GM12875 (cell line): ENCODE measurements around the gene GIMAP6.

ENCODE experiments used
- H3K4me3 ChIP-seq: one replicate; pipeline ENCODE4 v1.5.1; 2011; ENCODE audit warnings: low read depth, low read length, control low read depth
- TF ChIP-seq, protein P1 (sequence below): IDR thresholded peaks from 2 replicates; pipeline ENCODE4 v1.5.1; 2011; ENCODE audit warnings: low read depth, mild to moderate bottlenecking, control low read depth, inconsistent platforms, low read length, moderate library complexity, borderline replicate concordance; ENCODE audit not compliant: insufficient read depth

The GIMAP6 gene

DNA sequence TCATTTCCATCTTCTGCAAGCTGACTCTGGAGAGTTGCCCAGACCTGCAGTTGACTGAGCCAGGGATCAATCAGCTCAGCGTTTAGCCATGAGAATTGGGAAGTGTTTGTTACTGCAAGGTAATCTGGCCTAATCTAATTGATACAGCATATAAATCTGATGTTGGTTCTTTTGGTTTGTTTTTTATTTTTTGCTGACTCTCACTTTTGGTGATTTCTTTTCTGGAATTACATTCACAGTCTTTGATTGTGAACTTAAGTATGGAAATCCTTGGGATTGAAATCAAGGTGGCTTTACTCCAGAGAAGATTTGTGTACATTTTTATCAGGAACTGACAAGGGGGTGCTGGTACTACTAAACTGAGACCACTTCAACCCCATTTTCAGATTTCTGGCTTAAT lies 1.7 kb upstream of the GIMAP6 start:
- H3K4me3 ChIP-seq = no peak overlapping the region
- TF ChIP-seq, protein P1, sequence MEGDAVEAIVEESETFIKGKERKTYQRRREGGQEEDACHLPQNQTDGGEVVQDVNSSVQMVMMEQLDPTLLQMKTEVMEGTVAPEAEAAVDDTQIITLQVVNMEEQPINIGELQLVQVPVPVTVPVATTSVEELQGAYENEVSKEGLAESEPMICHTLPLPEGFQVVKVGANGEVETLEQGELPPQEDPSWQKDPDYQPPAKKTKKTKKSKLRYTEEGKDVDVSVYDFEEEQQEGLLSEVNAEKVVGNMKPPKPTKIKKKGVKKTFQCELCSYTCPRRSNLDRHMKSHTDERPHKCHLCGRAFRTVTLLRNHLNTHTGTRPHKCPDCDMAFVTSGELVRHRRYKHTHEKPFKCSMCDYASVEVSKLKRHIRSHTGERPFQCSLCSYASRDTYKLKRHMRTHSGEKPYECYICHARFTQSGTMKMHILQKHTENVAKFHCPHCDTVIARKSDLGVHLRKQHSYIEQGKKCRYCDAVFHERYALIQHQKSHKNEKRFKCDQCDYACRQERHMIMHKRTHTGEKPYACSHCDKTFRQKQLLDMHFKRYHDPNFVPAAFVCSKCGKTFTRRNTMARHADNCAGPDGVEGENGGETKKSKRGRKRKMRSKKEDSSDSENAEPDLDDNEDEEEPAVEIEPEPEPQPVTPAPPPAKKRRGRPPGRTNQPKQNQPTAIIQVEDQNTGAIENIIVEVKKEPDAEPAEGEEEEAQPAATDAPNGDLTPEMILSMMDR = no peak

DNA sequence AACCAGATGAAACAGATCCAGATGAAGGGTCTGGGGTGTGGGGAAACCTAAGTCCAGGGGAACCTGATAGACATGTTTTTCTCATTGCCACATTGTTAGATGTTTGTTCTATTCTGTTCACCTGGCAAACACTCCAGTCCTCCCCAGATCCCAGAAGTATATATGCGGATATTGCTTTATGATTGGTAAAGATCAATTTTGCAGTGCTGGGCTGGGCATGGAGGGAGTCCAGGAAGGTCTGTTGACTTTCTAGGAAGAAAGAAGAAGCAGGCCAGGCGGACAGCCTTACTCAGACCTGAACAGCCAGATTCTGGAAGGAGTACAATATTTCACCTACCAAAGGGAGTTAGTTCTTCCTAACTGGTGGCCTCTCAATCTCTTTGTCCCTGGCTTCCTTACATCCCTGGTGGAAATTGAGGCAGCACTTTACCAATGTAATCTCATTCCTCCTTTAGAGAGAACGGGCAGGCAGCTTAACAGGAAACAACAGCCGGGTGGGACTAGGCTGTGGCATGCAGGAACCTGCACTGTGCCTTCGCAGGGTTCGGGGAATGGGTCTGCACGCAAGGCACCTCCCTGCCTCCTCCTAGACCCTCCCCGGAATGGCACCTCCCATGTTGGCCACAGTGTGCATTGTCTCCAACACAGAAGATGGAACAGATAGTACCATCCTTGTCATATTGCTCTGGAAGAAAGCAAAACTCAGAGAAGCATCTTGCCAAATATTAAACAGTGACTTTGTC lies 930 bp downstream of the GIMAP6 start:
- TF ChIP-seq, protein P1 = no peak
- peak overlapping the region; percentile 79 for H3K4me3 ChIP-seq

DNA sequence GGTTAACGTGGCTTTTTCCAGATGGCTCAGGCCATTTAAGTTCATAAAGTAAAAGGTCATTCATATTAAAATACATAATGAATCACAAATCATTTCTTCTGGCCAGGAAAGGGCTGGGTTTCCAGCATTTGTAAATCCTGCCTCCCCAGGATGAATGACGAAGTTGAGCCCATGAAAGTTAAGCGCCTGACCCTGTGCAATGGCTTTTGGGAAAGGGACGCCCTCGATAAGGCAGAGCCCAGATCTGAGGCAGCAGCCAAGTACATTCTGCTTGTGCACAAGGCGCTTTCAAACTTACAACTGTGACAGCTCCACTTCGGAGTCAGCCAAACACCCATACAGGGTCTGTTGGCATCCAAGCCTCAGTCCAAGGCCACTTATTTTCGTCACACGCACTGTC lies 2.8 kb downstream of the GIMAP6 start:
- TF ChIP-seq, protein P1 = no peak
- H3K4me3 ChIP-seq = no peak overlapping the region

DNA sequence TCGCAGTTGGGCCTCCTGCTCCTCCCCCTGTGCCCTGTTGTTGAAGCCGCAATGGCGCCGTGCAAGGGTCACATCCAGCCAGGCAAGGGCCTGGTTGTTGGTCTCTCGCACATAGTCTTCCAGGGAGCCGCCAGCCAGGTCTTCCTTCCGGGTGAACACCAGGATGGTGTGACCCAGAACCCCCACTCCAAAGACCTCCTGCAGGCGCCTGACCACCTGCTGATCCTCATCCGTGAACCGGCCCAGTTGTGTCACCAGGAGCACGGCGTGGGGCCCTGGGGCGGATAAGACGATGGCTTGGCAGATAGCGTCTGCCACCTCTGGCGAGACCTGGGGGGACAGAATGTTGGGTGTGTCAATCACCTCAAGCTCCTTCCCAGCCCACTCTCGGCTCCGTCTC lies 4.2 kb downstream of the GIMAP6 start:
- H3K4me3 ChIP-seq = no peak overlapping the region
- TF ChIP-seq, protein P1 = no peak

DNA sequence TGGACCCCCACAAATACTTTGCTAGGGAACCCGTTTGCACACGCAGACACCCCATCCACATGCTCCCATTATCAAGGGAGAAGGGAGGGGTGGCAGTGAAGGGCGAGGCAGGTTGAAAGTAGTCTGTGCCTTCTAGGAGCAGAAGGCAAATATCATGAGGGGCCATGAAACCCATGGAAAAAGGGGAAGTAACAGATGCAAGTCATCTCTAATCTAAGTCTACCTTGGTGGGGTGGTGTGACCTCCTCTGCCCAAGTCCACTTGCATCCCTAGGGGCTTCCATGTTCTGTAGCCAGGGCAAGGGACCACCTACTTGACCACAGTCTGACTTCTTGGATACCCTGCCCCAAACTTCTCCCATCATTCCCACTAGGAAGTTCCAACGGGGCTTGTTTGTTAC lies 5.5 kb downstream of the GIMAP6 start:
- peak overlapping the region; percentile 0 for H3K4me3 ChIP-seq
- TF ChIP-seq, protein P1 = no peak

DNA sequence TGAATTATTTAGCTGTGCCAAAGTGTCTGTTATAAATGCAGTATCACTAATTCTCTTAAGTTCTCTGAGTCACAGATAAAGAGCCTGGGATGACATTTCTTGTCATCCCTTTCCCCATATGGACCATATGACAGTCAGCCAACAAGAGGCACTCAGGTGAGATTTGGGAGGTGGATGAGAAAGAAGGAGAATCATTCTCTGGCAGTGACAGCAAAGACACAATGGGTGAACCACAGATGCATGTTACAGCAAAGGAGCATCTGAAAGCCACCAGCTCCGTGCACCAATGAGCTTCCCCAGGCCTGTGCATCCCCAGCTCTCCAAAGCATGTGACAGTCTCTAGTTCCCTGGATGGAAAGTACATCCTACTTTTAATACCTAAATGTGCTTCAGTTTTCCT lies 10.8 kb downstream of the GIMAP6 start:
- TF ChIP-seq, protein P1 = no peak

DNA sequence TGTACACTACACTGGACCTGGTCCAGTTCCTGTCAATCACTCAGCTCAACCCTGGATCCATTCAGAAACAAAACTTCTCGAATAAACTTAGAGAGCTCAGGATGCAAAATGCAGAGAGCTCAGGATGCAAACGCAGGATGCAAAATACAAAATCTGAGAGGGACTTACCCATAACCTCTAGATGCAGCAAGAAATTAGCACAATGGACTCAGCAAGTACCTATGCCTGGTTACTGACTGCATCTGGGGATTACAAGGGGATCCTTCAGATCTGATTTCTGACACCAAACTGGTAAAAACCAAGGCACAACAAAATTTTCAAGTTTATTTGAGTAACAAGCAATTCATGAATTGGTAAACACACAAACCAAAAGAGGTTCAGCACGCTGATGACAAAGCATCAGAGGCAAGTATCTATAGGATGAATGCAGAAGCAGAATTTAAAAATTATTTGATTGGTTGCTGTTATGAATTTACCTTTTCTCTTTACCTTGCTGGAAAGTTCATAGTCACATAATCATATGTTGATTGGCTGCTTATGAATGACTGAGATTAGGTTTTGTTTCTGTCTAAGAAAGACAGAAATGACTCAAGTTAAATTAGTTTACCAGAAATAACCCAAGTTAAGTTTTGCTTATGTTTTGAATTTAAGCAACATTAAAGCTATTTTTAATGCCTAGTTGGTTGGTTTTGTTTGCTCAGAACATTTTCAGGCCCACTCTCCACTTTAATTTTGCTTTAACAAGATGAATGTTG lies 11.4 kb downstream of the GIMAP6 start:
- no peak overlapping the region for H3K4me3 ChIP-seq
- TF ChIP-seq, protein P1 = no peak

More for the DNA sequence above, 10.8 kb downstream of the GIMAP6 start:
- H3K4me3 ChIP-seq = no peak overlapping the region
